8988T (cell line): ENCODE data around the gene MEFV.

Experiments
- DNase-seq: peaks from one replicate; pipeline ENCODE4 v3.0.0; 2011

MEFV gene

GRCh38 chr16:3266873-3267537 is 10.6 kb upstream of the MEFV start:
- DNase-seq = peak; percentile 48

DNA sequence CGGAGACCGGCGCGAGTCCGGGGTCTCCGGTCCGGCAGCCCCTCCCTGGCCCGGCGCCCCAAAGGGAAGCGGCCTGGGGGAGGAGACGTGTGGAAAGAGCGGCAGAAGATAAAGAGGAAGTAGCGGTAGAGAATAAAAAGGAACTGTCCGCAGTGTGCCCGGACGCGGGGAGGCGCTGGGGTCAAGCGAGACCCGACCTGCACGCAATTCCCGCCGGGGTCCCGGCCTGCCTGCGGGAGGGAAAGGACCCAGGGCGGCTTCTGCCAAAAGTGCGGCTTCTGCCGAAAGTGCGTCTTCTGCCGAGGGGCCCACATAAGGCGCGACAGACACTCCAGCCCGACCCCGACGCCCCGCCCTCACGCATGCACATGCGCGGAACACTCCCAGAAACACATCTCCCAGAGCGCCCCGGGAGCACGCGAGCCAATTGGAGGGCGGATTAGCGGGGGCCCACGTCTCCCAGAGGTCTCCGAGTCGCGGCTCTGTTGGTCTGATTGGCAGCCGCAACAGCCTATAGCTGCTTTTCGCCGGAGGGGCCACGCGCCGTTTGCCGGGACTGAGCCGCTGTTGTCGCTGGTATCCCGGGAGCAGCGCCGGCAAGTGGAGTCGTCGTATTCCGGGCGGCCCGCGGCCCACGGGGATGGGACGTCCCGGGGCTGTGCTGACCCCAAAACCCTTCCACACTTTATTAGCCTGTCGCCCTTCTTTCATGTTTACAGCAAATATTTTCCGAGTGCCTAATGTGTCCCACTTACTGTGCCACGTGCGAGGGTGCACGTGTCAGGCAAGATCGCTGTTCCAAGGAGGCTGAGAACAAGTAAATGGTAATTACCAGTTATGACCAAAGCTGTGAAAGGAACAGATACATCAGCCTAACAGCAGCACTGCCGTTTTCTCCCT is 8.0 kb upstream of the MEFV start:
- no peak for DNase-seq

DNA sequence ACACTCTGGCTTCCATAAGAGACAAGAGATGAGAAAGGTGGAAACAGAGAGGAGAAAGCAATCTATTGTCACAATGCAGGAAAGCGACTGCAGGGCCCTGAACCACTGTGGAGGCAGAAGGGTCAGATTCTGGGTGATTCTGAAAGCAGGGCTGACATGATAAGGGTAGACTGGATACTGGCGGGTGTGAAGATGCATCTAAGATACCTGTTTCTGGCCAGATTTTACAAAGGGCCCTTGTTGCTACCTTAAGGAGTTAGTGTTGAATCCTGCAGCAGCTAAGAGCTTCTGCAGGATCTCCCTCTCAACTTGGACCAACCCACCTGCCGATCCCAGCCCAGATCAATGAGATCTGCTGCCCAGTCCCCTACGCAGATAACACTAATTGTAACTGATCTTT is 6.1 kb upstream of the MEFV start:
- no peak for DNase-seq

DNA sequence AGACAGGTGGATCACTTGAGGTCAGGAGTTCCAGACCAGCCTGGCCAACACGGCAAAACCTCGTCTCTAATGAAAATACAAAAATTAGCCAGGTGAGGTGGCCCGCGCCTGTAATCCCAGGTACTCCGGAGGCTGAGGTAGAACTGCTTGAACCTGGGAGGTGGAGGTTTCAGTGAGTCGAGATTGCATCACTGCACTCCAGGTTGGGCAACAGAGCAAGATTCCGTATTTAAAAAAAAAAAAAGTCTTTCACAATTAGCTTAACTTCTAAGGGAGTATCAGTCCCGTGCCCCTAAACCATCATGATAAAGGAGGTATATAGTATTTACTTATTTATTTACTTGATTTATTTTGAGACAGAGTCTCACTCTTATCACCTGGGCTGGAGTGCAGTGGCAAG is 3.4 kb upstream of the MEFV start:
- DNase-seq = no peak

DNA sequence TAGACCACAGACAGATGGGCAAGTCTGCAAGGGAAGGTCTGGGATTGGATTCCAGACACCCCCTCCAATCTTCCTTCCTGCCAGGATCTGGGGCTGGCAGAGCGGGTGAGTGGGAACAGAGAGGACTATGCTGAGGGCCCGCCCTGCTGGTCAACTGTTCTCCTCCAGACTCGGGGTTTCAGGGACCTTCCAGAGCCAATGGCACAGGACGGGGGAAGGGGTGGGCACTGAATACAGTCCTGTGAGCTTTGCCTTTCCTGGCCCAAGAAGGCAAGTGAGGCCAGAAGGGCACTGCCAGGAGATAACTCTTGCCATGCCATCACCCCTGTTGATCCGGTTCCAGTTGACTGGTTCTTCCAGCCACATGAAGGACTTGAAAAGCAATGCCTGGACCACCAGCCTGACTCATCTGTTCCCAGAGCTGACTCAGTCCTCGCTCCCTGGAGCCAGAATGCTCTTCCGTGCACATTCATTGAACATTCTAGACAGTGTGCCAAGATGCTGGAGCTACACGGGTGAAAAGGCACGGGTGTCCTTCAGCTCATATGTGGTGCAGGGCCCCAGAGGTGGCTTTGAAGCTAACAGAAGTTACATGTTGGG is 533 bp upstream of the MEFV start:
- DNase-seq = no peak

GRCh38 chr16:3254309-3254708 is 2.1 kb downstream of the MEFV start:
- no peak for DNase-seq

DNA sequence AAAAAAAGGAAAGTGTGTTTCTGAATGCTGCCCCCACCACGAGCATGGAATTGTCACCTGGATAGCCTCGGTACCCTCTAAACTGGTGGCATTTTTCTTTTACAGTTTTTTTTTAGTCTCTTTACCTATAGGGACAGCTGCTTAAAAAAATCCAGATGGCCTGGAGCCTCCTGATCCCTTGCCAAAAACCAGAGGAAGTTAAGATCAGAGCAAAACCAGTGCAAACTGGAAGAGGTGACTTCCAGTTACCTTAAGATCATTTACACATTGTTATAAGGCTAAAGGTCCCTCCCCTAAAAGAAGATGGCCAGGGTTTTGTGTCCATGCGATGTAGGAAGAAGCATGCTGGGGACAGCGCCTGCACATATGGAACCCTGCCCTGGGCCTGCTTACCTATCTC is 3.5 kb downstream of the MEFV start:
- no peak for DNase-seq

DNA sequence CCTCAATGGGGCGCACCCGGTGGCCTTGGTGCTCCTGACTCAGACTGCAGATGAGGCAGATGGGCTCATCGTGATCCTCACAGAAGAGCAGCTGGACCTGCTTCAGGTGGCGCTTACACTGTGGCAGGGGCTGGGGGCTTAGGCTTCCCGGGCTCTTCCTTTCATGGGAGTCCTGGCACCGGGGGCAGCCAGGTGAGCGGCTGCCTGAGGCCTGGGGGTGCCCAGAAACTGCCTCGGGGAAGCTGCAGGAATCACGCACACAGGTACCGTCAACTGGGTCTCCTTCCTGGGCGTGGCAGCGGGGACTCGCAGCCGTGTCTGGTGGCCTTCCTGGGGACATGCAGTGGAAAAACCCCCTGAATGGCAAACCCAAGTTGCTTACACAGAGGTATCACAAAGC is 7.0 kb downstream of the MEFV start:
- no peak for DNase-seq

DNA sequence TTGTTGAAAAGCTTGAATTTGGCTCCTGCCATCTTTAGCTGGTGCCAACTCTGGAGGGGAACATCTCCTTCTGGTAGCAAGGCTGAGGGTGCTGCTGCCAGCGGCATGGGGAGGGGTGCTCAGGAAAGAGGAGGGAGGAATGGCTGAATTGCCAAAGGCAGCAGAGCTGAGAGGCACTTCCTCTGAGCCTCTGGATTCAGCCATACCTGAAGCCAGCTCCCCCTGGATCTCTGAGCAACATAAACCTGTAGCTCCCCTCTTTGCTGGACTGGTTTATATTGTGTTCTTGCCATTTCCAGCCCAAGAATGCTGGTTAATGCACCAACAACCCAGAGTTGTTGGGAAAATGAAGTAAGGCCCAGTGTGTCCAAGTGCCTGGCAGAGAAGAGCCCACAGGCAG is 7.4 kb downstream of the MEFV start:
- DNase-seq = no peak

GRCh38 chr16:3248596-3248995 is 7.8 kb downstream of the MEFV start:
- DNase-seq = no peak

DNA sequence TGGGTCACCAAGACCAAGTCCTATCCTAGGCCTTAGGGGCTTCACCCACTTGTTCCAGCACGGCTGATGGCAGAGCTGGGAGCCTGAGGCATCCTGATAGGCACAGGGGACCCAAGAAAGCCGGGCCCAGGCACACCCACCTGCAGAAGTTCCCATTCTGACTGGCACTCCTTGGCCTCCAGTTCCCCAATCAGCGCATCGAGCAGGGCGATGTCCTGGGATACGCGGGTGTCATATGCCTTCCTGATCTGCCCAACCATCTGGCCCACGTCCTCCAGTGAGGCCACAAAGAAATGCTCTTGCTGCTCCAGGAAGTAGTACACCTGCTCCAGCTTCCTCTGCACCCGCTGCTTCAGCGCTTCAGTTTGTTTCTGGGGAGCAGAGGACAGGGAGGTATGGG is 9.6 kb downstream of the MEFV start:
- DNase-seq = no peak

- no peak for DNase-seq
These were observed 10.4 kb downstream of the MEFV start for GRCh38 chr16:3246002-3246401.

DNA sequence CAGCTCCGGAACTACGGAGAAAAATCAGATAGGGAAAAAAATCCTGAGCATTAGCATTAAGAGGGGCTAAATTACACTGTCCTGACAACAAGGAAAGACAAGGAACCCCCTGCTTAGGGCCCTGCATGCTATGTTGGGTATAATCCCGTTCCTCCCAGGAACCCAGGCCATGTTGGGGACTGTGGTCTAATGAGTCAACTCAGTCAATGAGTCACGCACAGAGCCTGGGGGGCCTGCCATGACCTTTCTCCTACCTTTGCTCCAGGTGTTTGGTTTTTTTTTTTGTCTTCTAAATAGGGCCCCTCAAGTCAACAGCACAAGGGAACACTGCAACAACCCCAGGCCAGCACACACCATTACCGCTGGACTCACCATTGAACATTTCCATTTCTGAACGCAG is 12.6 kb downstream of the MEFV start:
- no peak for DNase-seq

- DNase-seq = no peak
These were observed 13.7 kb downstream of the MEFV start for GRCh38 chr16:3242709-3243108.

- no peak for DNase-seq
These were observed 14.7 kb downstream of the MEFV start for GRCh38 chr16:3241761-3242160.

DNA sequence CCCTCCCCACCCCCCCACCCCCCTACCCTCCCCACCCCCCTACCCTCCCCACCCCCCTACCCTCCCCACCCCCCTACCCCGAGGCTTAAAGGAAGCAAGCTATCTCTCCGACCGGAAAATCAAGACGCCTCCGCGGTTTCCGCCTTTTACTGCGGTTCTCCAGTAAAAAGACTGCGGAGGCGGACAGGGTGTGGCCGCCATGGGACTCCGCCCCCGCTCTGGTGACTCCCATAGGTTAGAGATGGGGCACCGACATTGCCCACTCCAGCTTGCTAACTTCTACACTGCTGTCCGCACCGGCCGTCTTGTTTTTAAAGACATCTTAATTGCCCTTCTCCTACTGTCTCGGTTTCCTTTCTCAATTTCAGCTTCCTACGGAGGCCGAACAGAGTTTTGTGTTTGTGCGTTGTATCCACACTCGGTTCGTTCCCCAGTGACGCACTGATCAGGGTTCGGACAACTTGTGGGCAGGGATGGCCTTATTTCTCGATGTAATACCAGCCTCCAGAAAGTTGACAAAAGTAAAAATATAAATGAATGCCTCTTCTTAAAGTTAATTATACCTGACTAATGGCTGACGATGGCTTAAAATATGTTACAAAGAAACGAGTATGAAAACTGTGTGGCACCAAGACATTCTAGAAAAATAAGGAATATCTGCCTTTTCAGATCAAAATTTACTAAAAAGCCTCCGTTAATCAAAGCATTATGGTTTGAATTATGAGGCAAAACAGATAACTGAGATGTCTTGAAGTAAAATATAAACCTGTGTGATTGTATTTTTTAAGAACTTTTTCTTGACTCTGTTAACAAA is 20.4 kb downstream of the MEFV start:
- no peak for DNase-seq

DNA sequence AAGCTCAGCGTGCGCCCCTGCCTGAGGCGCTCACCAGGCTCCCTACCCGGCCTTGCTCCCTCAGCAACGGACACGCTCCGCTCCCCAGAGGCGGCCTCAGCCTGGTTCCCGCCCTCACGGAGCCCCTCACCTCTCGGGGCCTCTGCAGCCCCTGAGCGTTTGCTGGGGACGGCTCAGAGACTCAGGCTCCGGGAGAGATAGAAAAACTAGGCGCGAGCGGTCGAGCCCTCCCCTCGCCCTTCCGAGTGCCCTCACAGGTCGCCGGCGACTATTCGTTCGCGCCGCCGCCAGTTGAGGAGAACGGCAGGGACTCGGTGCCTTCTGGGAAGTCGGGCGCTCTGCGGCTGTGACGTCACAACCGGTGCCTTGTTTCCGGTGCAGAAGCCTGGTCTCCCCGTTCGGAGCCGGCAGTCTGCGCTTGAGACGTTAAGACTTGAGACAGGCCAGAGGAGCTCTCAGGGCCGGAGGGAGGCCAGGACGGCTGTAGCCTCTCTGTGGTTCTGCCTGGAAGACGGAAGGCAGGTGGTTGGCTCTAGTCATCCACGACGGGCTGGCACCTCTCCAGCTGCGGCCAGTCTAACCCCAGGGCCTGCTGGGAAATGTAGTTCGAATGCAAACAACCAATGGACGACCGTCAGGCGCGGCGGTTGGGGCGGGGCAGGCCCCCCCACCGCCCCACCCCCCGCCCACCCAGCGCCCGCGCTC is 21.4 kb downstream of the MEFV start, which contains the start of gene ZNF200:
Gene ZNF200, minus strand, starts transcription at position 302 of the 705 bp plus-strand sequence. CDS start 1,403 bp downstream, outside the sequence.
- DNase-seq = peak; percentile 69

DNA sequence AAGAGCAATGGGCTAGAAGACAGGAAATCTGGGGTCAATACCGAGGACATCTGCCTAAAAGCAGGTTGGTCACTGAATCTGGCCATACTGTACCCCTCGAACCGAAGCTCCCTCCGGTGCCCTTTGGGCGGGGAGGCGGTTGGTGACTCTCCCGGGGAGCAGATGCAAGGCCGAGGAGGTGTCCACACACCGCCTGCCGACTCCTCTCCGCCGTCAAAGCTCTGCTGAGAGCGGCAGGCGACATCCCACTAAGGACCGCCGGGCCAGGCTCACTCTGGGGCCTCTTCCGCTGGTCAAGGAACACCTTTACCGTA is 21.9 kb downstream of the MEFV start:
- no peak for DNase-seq

DNA sequence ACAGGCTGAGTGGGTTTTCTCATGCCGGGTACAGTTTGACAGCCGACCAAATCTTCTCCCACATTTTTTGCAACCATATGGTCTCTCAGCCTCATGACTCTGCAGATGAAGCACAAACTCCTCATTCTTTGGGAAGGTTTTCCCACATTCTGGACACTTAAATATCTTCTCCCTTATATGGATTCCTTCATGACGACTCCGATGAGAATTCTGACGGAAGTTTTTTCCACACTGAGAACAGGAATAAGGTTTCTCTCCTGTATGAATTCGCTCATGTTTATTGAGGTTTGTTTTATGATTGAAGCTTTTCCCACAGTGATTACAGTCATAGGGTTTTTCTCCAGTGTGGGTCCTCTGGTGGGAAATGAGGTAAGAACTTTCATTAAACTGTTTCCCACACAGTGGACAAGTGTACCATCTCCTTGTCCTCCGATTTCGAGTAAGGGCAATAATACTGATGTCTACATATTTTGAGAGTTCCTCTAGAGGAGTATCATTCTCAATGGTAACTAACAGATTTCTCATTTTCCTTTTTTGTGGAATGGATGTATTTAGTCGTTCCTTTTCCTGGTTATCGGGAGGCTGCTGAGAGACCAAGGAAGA is 32.4 kb downstream of the MEFV start:
- DNase-seq = no peak

DNA sequence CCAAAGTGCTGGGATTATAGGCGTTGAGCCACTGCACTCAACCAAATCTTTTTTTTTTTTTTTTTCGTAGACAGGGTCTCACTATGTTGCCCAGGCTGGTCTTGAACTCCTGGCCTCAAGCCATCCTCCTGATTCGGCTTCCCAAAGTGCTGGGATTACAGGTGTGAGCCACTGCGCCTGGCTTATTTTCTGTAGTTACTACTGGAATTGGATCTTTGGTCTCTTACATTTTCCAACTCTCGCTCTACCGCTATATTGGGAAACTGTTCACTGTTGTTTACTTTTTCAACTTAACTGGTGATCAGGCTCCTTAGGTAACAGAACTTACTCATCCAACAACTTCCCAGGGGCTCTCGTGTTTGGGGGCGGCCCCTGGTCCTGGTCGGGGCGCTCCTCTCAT is 35.6 kb downstream of the MEFV start:
- no peak for DNase-seq

DNA sequence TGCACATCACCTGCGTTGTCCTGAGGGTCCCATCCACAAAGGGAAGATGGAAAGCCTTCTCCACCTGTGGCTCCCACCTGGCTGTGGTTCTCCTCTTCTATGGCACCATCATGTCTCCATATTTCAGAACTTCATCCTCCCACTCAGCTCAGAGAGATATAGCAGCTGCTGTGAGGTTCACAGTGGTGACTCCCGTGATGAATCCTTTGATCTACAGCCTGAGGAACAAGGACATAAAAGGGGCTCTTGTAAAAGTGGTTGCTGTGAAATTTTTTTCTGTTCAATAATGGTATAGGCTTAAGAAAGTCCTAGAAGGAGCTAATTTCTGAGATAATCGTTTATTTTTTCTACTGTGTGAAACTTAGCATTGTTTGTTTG is 40.2 kb downstream of the MEFV start:
- no peak for DNase-seq

DNA sequence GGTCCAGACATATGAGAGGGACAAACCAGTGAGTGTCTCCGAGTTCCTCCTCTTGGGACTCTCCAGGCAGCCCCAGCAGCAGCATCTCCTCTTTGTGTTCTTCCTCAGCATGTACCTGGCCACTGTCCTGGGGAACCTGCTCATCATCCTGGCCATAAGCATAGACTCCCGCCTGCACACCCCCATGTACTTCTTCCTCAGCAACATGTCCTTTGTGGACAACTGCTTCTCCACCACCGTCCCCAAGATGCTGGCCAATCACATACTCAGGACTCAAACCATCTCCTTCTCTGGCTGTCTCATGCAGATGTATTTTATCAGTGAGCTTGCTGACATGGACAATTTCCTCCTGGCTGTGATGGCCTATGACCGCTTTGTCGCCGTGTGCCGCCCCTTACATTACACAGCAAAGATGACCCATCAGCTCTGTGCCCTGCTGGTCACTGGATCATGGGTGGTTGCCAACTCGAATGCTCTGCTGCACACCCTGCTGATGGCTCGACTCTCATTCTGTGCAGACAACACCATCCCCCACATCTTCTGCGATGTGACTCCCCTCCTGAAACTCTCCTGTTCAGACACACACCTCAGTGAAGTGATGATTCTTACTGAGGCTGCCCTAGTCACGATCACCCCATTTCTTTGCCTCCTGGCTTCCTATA is 40.7 kb downstream of the MEFV start:
- DNase-seq = no peak
